ENCODE measurements around the gene ZNF224. TPM values are rescaled to one million over a fixed set of nuclear protein-coding genes. Genes with fewer than 3 reads are reported as not detected.
"Not testable (repeated sequence)": the region's sequence is repeated elsewhere in the genome, so short reads cannot be mapped to it uniquely, and the experiment has no call there.

ZNF224 gene
- total and polyA plus RNA-seq, 5 experiments from 2014 or later: 6.9 to 86.3 (median 9.0) TPM

DNA sequence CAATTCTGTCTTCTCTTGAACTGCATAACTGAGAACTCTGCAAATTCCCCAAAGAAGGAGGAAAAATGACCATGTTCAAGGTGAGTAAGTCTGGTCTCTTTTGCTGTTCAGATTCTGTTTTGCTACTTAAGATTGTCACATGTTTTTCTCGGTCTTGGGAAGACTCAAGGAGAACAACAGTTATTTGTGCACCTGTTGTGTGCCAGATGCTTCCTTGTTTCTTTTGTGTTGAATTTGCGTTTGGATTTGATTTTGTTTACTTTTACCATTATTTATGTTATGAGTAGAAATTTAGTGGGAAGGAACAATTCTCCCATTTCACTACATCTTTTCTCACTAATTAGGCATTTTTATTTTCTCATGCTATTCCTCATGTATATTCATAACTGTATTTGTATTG, 17.8 kb upstream of the ZNF224 start:
- no peak overlapping the region for H3K4me3 Mint-ChIP-seq
- ATAC-seq (no peak), DNase-seq (no peak)
- POLR2A ChIA-PET: no interaction called here
- H3K4me1 Mint-ChIP-seq: peaks cover 13 to 33% (median 21%) of the 10 kb centered on the region in 4 donors
- no peaks in the 10 kb centered on the region for H3K27me3 Mint-ChIP-seq
- no peak overlapping the region for H3K27ac Mint-ChIP-seq
- H3K9me3 Mint-ChIP-seq: peaks cover 0 to 10% (median 7%) of the 10 kb centered on the region in 9 donors
- peaks cover 16 to 40% (median 40%) of the 10 kb centered on the region in 3 donors for H3K36me3 Mint-ChIP-seq

DNA sequence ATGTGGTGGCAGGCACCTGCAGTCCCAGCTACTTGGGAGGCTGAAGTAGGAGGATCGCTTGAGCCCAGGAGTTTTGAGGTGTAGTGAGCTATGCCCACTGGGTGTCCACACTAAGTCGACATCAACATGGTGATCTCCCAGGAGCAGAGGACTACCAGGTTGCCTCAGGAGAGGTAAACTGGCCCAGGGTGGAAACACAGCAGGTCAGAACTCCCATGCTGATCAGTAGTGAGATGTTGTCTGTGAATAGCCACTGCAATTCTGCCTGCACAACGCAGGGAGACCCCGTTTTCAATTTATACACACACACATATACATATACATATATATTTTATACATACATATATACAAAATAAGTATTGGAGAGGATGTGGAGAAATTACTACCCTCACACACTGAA, 2.1 kb upstream of the ZNF224 start:
- no peak overlapping the region for H3K27ac Mint-ChIP-seq
- ATAC-seq (no peak), DNase-seq (no peak)
- H3K4me3 Mint-ChIP-seq: peak overlapping the region in 1 of 10 donors; percentile 50
- POLR2A ChIA-PET: no interaction called here
- H3K27me3 Mint-ChIP-seq: no peaks in the 10 kb centered on the region
- H3K9me3 Mint-ChIP-seq: peaks cover 0 to 7% (median 0%) of the 10 kb centered on the region in 9 donors
- H3K36me3 Mint-ChIP-seq: peaks cover 10 to 22% (median 20%) of the 10 kb centered on the region in 3 donors
- H3K4me1 Mint-ChIP-seq: peaks cover 7 to 21% (median 16%) of the 10 kb centered on the region in 4 donors

DNA sequence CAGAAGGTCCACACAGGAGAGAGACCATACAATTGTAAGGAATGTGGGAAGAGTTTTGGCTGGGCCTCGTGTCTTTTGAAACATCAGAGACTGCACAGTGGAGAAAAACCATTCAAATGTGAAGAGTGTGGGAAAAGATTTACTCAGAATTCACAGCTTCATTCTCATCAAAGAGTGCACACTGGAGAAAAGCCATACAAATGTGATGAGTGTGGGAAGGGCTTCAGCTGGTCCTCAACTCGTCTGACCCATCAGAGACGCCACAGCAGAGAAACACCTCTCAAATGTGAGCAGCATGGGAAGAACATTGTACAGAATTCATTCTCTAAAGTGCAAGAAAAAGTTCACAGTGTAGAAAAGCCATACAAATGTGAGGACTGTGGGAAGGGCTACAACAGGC, 13.6 kb downstream of the ZNF224 start:
- ATAC-seq (no peak), DNase-seq (no peak)
- Mint-ChIP-seq H3K36me3 (peaks cover 42 to 67% (median 45%) of the 10 kb centered on the region in 3 donors), H3K27me3 (no peaks in the 10 kb centered on the region), H3K4me1 (peaks cover 1 to 12% (median 8%) of the 10 kb centered on the region in 4 donors), H3K9me3 (peaks cover 16 to 93% (median 56%) of the 10 kb centered on the region in 9 donors), H3K4me3 (no peak overlapping the region), H3K27ac (no peak overlapping the region)
- POLR2A ChIA-PET: no interaction called here

DNA sequence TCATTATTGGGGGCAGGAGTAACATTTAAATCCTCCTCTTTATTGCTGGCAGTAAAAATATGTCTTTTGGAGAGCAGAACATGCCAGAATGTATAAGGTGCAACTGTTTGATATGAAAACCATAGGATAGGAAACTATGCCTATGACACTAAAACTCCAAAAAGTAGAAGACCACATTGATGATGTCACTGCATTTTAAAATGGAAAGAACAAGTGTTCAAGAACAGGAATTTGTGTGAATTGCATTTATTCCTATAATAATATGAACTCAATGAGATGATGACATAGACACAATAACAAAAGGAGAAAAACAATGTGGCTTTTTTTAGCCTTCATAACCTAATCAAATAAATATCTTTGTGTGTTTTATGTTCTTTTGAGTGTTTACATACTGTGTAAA, 15.3 kb downstream of the ZNF224 start:
- Mint-ChIP-seq H3K36me3 (peaks cover 25 to 50% (median 32%) of the 10 kb centered on the region in 3 donors), H3K27me3 (no peaks in the 10 kb centered on the region), H3K9me3 (peaks cover 10 to 76% (median 46%) of the 10 kb centered on the region in 9 donors), H3K27ac (no peak overlapping the region), H3K4me1 (peaks cover 4 to 27% (median 17%) of the 10 kb centered on the region in 4 donors), H3K4me3 (no peak overlapping the region)
- ATAC-seq (no peak), DNase-seq (no peak)
- POLR2A ChIA-PET: interaction anchor here (1.4 kb wide), 1 partner anchor 15 kb away, joined by 3 read pairs; no protein-coding TSS in a partner anchor

DNA sequence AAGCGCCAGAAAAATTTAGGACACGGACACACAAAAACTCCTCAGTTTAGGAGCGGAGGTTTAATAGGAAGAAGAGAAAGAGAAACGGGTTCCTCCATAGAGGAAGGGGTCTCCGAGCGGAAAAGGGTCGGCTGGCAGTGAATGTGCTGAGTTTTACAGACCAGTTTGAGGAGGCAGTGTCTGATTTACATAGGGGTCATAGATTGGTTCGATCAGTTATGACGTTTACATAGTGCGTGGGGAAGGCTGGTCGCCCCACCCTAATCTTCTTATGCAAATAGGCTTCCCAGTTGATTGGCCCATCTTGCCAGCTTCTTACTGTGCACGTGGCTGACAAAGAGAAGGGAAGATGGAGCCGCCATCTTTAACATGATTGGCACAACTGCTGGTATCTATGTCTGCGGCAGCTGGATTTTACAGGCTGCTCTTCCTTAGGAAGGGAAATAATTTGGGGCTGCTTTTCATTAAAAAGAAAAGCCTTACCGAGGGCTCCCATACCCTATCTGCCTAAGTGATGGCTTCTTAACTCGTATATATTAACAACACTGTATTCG, 17.8 kb downstream of the ZNF224 start:
- POLR2A ChIA-PET: interaction anchor here (0.8 kb wide), 1 partner anchor 53 kb away, joined by 3 read pairs; the partner anchor contains the start of gene ZNF226
- Mint-ChIP-seq H3K4me3 (peak overlapping the region; percentile 1 to 100 (median 99)), H3K4me1 (peaks cover 8 to 38% (median 31%) of the 10 kb centered on the region in 4 donors), H3K9me3 (peaks cover 6 to 52% (median 33%) of the 10 kb centered on the region in 9 donors), H3K36me3 (peaks cover 14 to 36% (median 29%) of the 10 kb centered on the region in 3 donors), H3K27me3 (no peaks in the 10 kb centered on the region), H3K27ac (peak overlapping the region in 2 of 10 donors; percentile 44 to 69)
- DNase-seq (peak in 1 of 10 donors; percentile 0), ATAC-seq (no peak)

DNA sequence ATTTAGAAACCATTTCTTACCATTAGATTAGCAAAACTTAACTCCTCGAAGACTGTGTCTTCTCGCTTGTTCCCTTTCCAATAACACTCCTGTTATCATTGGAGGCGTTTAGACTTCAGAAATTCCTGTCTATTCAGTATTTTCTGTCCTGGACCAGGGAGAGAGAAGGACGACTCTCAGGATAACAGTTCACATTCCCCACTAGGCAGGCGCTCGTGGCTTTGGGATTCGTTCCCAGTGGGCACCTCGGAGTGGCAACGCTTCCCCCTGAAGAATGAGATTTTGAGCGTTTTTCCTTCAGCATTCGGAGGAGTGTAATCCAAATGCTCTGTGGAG, 18.6 kb downstream of the ZNF224 start:
- H3K36me3 Mint-ChIP-seq: peaks cover 16 to 35% (median 21%) of the 10 kb centered on the region in 3 donors

DNA sequence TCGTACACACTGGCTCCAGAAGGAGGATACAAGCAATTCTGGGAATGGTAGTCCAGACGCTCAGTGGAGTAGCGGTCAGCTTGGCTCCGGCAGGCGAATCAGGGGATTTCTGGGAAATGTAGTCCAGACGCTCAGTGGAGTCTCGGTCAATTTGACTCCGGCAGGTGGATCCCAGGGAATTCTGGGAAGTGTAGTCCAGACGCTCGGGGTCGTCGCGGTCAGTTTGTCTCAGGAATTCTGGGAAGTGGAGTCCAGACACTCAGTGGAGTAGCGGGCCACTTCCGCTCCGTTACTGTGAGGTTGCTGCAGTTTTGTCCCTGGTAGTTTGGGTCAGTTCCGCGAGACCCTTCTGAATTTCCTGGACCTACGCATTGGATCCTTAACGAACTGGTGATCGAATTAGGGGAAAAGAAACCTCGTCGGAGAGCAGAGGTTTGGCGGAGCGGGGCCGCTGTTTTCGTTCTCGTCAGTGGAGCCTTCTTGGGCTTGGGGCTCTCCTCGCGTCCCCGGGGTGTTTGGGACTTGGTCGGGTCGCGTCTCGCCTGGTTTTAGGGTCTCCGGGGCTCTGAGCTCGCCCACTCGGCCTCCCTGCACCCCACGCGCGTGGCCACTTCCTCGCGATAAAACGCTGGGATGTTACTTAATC, 19.1 kb downstream of the ZNF224 start, which contains the start of gene ZNF225:
Gene ZNF225 (plus strand): TSS at position 262 of the 646 bp plus-strand sequence. CDS start 2,429 bp downstream, outside the sequence.
- ATAC-seq: peak; percentile 97
- Mint-ChIP-seq H3K4me3 (peak within 1 kb of the TSS; percentile 96 to 100 (median 100)), H3K36me3 (peaks cover 17 to 33% (median 20%) of the 10 kb centered on the region in 3 donors), H3K4me1 (peaks cover 7 to 37% (median 31%) of the 10 kb centered on the region in 4 donors), H3K9me3 (peaks cover 0 to 39% (median 20%) of the 10 kb centered on the region in 9 donors), H3K27ac (peak within 1 kb of the TSS; percentile 87 to 97 (median 94)), H3K27me3 (no peaks in the 10 kb centered on the region)
- POLR2A ChIA-PET: interaction anchor here (0.8 to 2.1 kb wide), 3 partner anchors 52 to 286 kb away, joined by 3 to 7 read pairs (median 3); partner anchors contain the start of genes ZNF226, ZNF235 and ZNF283
- peak; percentile 52 to 92 (median 82) for DNase-seq

More for the DNA sequence above, 18.6 kb downstream of the ZNF224 start:
- Mint-ChIP-seq H3K9me3 (peaks cover 0 to 44% (median 25%) of the 10 kb centered on the region in 9 donors), H3K4me1 (peaks cover 7 to 37% (median 31%) of the 10 kb centered on the region in 4 donors), H3K27me3 (no peaks in the 10 kb centered on the region), H3K4me3 (peak overlapping the region; percentile 96 to 100 (median 100)), H3K27ac (peak overlapping the region; percentile 87 to 97 (median 94))
- POLR2A ChIA-PET: interaction anchor here (2.1 kb wide), 1 partner anchor 192 kb away, joined by 7 read pairs; the partner anchor contains the start of gene ZNF235
- ATAC-seq (no peak), DNase-seq (no peak)

DNA sequence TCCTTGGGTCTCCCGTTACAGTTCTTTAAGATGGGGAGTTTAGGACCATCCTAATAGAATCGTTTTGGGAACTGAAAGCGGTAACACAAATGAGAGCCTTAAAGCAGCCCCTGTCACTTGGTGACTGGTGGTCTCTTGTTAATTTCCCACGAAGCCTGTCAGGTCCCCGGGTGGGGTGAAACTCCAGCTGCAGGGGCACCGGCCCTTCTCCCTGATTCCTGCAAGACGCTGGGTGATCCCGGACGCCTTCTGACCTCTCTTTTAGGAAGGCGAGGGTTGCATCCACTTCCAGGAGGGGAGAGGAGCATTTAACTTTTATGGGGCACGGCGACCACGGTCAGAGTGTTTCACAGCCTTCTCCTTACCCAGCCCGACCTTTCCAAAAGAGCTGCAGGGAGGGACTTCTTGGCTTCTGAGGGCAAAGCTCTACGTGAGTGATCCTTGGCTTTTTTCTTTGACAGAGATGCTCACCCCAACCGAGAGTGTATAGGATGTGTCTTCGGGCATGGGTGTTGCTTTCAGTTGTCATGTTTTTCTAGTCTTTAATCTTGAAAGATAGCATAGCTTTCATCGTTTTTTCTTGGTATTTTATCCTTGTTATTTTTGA, 19.7 kb downstream of the ZNF224 start:
- ATAC-seq: peak in 1 of 2 donors; percentile 11

DNA sequence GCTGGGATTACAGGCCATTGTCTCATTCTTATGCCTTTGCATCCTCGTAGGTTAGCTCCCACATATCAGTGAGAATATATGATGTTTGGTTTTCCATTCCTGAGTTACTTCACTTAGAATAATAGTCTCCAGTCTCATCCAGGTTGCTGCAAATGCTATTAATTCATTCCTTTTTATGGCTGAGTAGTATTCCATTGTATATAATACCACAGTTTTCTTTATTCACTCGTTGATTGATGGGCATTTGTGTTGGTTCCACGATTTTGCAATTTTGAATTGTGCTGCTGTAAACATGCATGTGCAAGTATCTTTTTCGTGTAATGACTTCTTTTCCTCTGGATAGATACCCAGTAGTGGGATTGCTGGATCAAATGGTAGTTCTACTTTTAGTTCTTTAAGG, 27.0 kb downstream of the ZNF224 start:
- H3K27me3 Mint-ChIP-seq, H3K27ac Mint-ChIP-seq, DNase-seq, POLR2A ChIA-PET, ATAC-seq, H3K4me3 Mint-ChIP-seq: not testable (repeated sequence)
- peaks cover 23 to 68% (median 55%) of the 10 kb centered on the region in 9 donors for H3K9me3 Mint-ChIP-seq
- H3K4me1 Mint-ChIP-seq: peaks cover 7 to 12% (median 10%) of the 10 kb centered on the region in 4 donors
- H3K36me3 Mint-ChIP-seq: peaks cover 69 to 95% (median 90%) of the 10 kb centered on the region in 3 donors

More for the DNA sequence above, 19.7 kb downstream of the ZNF224 start:
- Mint-ChIP-seq H3K36me3 (peaks cover 15 to 33% (median 26%) of the 10 kb centered on the region in 3 donors), H3K27ac (peak overlapping the region in 9 of 10 donors; percentile 87 to 97 (median 94)), H3K9me3 (peaks cover 0 to 34% (median 18%) of the 10 kb centered on the region in 9 donors), H3K4me3 (peak overlapping the region; percentile 96 to 100 (median 100)), H3K27me3 (no peaks in the 10 kb centered on the region), H3K4me1 (peaks cover 7 to 37% (median 31%) of the 10 kb centered on the region in 4 donors)
- POLR2A ChIA-PET: interaction anchor here (0.6 to 2.1 kb wide), 5 partner anchors 51 to 1119 kb away, joined by 3 to 7 read pairs (median 3); partner anchors contain the start of genes ZNF226, ZNF235 and ZNF283
- DNase-seq: peak in 1 of 10 donors; percentile 5

DNA sequence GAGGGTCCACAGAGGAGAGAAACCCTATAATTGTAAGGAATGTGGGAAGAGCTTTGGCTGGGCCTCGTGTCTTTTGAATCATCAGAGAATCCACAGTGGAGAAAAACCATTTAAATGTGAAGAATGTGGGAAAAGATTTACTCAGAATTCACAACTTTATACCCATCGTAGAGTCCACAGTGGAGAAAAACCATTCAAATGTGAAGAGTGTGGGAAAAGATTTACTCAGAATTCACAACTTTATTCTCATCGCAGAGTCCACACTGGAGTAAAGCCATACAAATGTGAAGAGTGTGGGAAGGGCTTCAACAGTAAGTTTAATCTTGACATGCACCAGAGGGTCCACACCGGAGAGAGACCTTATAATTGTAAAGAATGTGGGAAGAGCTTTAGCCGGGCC, 37.8 kb downstream of the ZNF224 start:
- no peak for DNase-seq
- POLR2A ChIA-PET: no interaction called here

DNA sequence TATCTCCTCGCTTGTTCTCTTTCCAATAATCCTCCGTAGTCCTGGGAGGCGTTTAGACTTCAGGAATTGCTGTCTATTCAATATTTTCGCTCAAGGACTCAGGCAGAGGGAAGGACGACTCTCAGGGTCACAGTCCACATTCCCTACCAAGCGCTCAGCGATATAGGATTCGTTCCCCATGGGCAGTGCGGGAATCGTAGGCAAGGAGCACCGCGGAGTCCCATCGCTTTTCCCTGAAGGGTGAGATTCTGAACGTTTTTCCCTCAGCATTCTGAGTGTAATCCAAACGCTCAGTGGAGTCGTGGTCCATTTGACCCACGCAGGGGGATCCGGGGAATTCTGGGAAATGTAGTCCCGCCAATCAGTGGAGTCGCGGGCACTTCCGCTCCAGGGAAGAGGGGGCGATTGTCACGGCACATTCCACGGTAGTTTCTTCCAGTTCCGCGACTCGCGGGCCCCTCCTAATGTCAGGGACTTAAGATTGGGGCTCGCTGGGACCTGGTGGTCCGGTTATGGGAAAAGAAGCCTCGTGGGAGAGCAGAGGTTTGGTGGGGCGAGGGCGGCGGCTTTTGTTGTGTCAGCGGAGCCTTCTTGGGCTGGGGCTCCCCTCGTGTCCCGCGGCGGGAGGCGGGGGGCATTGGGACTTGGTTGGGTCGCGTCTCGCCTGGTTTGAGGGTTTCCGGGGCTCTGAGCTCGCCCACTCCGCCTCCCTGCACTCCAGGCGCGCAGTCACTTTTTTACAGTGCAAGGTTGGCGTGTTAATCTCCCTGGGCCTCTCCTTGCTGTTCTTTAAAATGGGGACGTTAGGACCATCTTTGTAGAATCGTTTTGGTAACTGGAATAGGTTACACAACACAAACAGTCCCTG, 47.3 kb downstream of the ZNF224 start, which contains the start of gene ZNF234:
Gene ZNF234 (plus strand): TSS at position 364 of the 868 bp plus-strand sequence. CDS start 3,079 bp downstream, outside the sequence.
- peak within 1 kb of the TSS; percentile 64 to 95 (median 90) for H3K27ac Mint-ChIP-seq
- peaks cover 26 to 35% (median 33%) of the 10 kb centered on the region in 3 donors for H3K36me3 Mint-ChIP-seq
- no peaks in the 10 kb centered on the region for H3K27me3 Mint-ChIP-seq
- POLR2A ChIA-PET: interaction anchor here (0.6 to 1.5 kb wide), 2 partner anchors 13 to 24 kb away, joined by 3 to 8 read pairs; partner anchors contain the start of gene ZNF226
- peak; percentile 36 to 87 (median 63) for DNase-seq
- H3K9me3 Mint-ChIP-seq: peaks cover 5 to 39% (median 15%) of the 10 kb centered on the region in 9 donors
- peak; percentile 86 to 94 for ATAC-seq
- peak within 1 kb of the TSS; percentile 93 to 97 (median 95) for H3K4me3 Mint-ChIP-seq
- peaks cover 6 to 29% (median 21%) of the 10 kb centered on the region in 4 donors for H3K4me1 Mint-ChIP-seq

More for the DNA sequence above, 37.8 kb downstream of the ZNF224 start:
- H3K36me3 Mint-ChIP-seq: peaks cover 29 to 53% (median 38%) of the 10 kb centered on the region in 3 donors
- H3K4me3 Mint-ChIP-seq: no peak overlapping the region
- ATAC-seq: no peak
- H3K27ac Mint-ChIP-seq: no peak overlapping the region
- H3K9me3 Mint-ChIP-seq: peaks cover 0 to 68% (median 40%) of the 10 kb centered on the region in 9 donors
- no peaks in the 10 kb centered on the region for H3K27me3 Mint-ChIP-seq
- H3K4me1 Mint-ChIP-seq: no peaks in the 10 kb centered on the region
